ENCODE measurements around the gene XCR1.
"Not testable (repeated sequence)": the region's sequence is repeated elsewhere in the genome, so short reads cannot be mapped to it uniquely, and the experiment has no call there.

XCR1 gene

GRCh38 chr3:46027021-46027705, at the start of gene XCR1:
Gene XCR1, minus strand, starts transcription at chr3:46027483. Its CDS starts 5,536 bp downstream, at chr3:46021947.
- DNase-seq: no peak

- DNase-seq: no peak
Observed at GRCh38 chr3:46076606-46077005, 49.3 kb upstream of the XCR1 start.

DNA sequence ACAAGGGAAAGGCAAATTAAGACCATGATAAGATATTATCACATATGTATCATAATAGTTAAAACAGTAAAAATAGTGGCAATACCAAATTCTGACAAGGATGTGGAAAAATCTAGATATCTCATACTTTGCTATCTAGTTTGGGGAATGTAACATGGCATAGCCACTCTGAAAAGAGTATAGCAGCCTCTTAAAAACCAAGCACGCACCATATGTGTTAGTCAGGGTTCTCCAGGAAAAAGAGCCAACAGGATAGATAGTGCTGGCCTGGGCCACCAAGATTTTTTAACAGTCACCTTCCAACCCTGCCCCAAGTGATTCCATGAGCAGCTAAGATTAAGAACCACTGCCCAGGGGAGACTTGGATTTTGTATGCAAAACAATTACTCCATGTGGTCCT, 48.5 kb upstream of the XCR1 start:
- DNase-seq: no peak

- no peak for DNase-seq
Observed at GRCh38 chr3:46071222-46071858, 44.1 kb upstream of the XCR1 start.

- no peak for DNase-seq
Observed at GRCh38 chr3:46070595-46071093, 43.4 kb upstream of the XCR1 start.

DNA sequence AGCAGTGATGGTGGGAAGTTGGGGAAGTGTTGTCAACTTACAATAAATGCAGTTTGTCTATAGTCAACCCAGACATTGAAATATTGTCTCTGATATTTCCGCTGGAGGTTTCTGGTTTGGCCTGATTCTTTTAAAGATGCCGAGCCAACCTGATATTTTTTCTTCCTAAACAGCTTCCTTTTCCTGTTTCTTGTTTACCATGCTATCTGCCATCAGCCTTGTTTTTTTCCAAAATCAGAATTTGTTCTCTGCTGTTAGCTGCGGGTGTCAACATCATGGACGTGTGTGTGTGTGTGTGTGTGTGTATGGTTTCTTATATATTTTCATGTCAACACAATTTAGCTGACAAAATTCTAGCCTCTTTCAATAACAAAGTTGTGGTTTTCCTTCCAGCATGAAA, 41.2 kb upstream of the XCR1 start:
- no peak for DNase-seq

DNA sequence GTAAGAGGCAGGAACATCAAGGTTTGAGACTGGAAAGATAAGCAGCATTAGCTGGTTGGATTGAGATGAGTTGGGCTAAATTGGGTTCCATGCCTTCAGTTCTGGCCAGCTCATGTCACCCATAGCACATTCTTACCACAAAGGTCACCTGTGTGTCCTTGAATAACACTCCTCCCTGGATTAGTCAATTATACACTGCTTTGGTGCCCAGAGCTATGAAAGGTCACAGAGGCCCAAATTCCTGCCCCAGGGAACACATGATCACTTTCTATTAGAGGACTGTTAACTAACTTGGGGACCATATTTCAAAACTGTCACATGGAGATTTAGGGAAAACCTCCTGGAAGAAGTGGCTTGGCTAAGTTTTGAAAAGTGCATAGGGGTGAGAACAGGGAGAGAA, 40.1 kb upstream of the XCR1 start:
- no peak for DNase-seq

GRCh38 chr3:46065750-46066256, 38.5 kb upstream of the XCR1 start:
- no peak for DNase-seq

DNA sequence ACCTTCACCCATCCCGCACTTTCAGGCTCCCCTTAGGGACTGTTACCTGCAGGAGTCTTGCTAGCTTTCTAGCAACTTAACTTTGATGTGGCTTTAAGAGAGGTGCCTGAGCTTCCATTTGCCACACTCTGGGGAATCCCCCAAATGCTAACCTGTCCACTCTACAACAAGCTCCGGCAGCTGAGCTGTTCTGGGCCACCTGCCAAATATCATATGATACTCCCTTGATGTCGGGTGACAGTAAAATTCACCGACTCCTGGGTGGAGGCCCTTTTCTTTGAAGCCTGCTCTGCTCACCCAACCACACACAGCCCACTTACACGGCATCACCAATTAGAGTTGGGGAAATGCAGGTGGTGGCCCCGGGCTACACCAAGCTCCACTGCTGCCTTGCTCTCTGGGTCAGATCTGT, 38.0 kb upstream of the XCR1 start:
- no peak for DNase-seq

DNA sequence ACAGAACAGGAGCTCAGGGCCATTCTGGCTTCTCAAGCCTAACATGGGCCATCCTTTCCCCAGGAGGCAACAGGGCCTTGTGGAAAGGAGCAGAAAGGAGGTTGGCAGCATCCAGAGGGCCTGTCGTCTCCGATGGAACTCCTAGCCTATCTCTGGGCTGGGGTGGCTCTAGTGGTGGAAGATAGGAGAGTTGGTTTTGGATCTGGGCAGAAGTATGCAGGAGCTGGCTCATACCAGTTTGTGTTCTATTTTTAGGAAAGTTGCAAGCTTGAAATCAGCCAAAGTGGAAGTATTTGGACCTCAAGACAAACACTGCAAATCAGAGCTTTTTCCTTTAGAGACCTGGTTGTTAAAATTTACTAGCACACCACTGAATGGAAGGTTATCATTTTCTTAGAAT, 35.4 kb upstream of the XCR1 start:
- no peak for DNase-seq

DNA sequence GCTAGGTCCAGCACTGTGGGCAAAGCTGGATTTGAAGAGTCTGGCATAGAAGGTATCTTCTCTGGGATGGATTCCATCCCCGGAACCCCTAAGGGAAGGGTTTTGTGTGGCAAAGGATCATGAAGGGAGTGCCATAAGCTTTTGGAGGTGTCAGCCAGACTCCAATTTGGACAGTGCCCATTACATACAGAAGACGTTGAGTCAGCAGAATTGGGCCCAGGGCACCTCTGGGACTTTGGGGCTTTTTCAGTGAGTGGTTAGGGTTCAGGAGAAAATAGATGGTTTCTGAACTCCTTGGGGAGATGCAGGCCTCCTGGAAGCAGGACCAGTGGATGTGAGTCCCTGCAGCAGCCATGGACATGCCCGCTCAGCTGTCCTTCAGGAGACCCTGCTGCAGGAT, 34.6 kb upstream of the XCR1 start:
- no peak for DNase-seq

- DNase-seq: no peak
Observed at GRCh38 chr3:46061108-46061720, 33.9 kb upstream of the XCR1 start.

GRCh38 chr3:46060551-46060950, 33.3 kb upstream of the XCR1 start:
- DNase-seq: no peak

GRCh38 chr3:46059432-46059831, 32.1 kb upstream of the XCR1 start:
- DNase-seq: no peak

DNA sequence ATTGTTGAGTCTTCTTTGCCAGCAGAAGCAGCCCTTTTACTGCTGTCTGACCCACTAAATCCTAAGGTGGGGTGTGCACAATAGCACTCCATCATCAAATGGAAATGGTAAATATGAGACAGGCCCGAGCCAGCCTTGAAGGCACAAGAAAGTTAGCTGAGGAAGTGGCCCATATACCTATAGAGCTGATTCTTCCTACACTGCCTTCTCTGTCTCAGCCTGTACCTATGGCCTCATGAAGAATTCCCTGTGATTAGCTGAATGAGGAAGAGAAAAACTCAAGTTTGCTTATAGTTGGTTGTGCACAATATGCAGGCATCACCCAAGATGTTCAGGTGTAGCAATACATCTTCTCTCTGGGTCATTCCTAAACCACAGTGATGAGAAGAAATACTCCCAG, 31.7 kb upstream of the XCR1 start:
- DNase-seq: no peak

DNA sequence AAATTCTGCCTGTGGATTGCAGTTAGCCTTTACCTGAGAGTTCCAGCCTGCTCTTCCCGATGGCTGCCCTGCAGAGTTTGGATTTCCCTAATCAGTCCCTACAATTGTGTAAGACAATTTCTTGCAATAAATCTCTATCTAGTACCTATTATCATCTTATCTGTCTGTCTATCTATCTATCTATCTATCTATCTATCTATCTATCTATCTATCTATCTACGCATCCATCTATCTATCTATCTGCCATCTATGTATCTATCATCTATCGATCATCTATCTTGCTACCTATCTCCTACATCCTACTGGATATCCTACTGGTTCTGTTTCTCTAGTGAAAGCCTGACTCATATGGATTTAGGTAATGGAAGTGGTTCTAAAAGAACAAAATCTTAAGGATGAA, 30.4 kb upstream of the XCR1 start:
- no peak for DNase-seq

- no peak for DNase-seq
Observed at GRCh38 chr3:46056686-46057085, 29.4 kb upstream of the XCR1 start.

DNA sequence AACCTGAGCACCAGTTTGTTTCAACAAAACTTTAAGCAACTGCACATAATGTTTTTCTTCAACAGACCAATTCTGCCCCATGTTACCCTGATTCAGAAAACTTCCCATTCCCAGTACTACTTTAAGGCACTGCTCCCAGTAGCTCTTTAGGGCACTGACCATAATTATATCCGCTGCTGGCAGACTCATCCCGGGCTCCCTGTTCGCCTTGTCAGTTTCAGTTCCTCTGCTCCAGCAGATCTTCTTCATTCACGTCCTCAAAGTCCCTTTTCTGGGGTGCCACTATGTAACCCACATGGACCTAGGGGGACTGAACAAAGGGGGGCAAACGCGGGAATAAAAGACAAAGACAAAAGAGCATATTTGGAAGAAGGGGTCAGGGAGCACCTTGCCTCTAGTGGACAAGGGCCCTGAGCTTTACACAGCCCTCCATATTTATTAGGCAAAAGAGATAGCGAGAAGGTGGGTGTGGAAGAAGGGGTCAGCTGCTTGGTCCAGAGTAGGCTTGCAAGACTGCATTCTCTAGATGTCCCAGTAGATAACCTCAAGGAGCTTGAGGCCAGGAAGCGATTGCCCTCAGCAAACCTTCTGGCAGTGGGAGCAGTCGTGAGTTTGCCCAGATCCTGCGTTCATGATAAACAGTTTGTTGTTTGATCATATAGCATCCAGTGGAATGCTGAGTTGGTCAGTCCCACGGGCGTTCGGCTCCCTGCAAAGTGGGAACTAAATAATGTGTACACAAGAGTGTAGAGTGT, 26.7 kb upstream of the XCR1 start:
- not testable (repeated sequence) for DNase-seq

DNA sequence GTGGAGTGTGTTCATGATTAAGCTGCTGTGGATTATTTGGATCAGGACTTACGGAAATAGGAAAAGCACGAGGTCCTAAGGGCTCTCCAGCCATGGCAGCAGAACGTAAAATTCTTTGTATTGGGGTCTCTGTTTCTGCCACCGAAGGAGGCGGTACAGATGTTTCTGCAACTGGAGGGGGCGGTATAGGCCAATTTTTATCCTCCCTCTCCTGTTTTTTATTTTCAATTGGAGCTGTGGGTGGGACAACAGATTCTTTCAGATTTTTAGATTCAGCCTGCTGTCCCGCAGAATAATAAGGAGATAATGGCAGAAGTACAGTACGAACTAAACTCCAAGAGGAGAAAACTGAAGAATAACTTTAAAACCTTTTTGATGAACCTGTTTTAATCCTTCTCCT, 26.0 kb upstream of the XCR1 start:
- not testable (repeated sequence) for DNase-seq

DNA sequence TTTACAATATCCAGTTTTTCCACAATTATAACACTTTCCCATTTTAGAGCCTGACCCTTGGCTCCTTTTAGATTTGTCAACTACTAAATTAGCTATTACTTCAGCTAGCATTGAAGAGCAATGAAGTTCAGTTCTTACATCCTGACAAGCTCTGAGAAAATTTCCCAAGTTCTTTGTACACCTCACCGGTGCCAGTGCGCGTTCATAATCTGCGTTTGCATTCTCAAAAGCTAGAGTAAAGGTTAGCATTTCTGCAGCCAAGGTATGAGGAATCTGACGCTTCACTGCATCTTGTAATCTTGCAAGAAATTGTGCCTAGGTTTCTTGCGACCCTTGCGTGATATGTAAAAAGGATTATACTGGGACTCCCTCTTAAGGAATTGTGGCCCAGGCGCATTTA, 25.2 kb upstream of the XCR1 start:
- no peak for DNase-seq

- DNase-seq: no peak
Observed at GRCh38 chr3:46049093-46049492, 21.8 kb upstream of the XCR1 start.

GRCh38 chr3:46046231-46046630, 18.9 kb upstream of the XCR1 start:
- peak; percentile 14 for DNase-seq

DNA sequence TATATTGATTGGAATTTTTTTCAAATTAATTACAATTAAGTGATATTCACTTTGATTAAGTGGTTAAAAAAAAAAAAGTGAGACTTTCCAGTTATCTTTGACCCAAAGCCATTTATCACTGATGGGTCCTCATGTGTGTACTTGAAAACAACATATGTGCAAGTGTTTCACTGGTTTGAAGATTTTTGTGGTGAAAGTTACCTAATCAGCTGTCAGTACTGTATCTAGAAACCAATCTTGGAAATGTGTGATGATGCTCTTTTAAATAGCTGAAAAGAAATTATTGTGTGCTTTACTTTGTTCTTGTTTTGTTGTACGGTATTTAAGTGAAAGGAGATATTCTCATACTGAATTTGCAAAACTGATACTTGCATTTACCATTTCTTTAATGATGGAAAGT, 11.6 kb upstream of the XCR1 start:
- DNase-seq: no peak
